ENCODE measurements around the gene LONP1. TPM values are rescaled to one million over a fixed set of nuclear protein-coding genes. Genes with fewer than 3 reads are reported as not detected.

The LONP1 gene
- total RNA-seq, 1 donor from 2014 or later, result 90.3 TPM

DNA sequence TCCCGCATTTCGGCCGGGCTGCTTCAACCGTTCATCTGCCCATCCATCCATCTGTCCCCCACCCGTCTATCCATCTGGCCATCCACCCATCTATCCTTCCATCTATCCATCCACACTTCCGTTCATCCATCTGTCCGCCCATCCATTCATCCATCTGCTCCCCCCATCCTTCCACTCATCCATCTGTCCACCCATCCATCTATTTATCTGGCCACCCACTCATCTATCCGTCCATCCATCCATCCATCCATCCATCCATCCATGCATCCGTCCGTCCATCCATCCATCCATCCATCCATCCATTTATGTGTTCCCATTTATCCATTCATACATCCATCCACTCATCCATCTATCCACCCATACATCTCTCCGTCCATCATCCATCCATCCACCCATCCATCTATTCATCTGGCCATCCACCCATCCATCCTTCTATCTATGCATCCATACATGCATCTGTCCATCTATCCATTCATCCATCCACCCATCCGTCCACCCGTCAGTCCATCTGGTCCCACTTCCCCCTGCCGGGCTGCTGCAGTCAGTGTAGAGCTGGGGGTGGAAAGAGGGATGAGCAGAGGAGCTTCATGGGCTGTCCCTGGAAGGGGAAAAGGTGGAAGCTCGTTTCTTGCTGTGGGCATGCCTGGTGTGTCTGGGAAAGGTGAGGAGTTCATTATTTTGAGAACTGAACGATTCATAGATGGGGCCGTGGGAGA lies 38.4 kb downstream of the LONP1 start:
- Mint-ChIP-seq H3K4me3 (ENCODE audit: unreplicated experiment) (peak overlapping the region; percentile 91), H3K27me3 (ENCODE audit: unreplicated experiment) (no peaks in the 10 kb centered on the region), H3K9me3 (ENCODE audit: unreplicated experiment) (no peaks in the 10 kb centered on the region), H3K27ac (ENCODE audit: unreplicated experiment) (peak overlapping the region; percentile 31), H3K4me1 (ENCODE audit: unreplicated experiment) (peaks cover 21% of the 10 kb centered on the region), H3K36me3 (ENCODE audit: unreplicated experiment) (peaks cover 2% of the 10 kb centered on the region)
- DNase-seq (ENCODE audit: extremely low spot score, unreplicated experiment), result no peak
- TF ChIP-seq, protein P1, sequence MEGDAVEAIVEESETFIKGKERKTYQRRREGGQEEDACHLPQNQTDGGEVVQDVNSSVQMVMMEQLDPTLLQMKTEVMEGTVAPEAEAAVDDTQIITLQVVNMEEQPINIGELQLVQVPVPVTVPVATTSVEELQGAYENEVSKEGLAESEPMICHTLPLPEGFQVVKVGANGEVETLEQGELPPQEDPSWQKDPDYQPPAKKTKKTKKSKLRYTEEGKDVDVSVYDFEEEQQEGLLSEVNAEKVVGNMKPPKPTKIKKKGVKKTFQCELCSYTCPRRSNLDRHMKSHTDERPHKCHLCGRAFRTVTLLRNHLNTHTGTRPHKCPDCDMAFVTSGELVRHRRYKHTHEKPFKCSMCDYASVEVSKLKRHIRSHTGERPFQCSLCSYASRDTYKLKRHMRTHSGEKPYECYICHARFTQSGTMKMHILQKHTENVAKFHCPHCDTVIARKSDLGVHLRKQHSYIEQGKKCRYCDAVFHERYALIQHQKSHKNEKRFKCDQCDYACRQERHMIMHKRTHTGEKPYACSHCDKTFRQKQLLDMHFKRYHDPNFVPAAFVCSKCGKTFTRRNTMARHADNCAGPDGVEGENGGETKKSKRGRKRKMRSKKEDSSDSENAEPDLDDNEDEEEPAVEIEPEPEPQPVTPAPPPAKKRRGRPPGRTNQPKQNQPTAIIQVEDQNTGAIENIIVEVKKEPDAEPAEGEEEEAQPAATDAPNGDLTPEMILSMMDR (IDR thresholded peaks at IDR 0.05), result no peak

DNA sequence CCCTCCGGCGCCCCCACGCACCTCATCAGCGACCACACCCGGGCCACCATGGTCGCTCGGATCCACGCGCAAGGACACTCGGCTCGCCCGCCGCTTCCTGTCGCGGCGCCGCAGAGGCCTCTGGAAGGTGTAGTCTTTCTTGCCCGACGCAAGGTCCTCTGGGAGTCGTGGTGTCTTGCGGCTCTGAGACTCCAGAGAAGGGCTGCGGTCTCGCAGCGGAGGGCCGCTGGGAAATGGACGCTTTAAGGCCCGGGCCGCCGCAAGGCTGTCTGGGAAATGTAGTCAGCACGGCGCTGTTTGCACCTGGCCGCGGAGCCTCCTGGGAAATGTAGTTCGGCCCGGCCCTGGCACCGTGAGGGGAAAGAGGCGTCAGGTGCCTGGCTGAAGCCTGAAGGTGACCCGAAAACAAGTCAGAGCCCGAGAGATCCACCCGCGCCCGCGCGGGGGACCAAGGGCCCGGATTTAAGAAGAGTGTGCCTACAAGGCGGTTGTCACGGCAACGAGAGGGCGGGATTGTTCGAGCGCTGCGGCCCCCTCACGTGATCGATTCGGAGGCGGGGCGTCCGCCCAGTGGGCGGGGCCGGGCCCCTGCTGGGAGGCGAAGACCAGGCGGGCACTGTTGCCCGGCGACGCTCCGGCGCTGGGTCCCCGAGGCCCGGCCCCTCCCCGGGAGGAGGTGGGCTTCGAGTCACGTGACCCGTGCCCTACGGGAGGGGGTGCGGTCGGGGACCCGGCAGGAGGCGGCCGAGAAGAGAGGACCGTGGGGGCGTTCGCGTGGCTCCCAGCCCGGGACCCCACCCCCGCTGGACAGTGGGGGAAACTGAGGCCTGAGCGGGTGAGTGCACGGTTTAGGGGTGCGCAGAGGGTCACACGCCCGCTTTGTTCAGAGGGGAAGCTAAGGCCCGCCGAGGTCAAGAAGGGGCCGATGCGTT lies 39.2 kb downstream of the LONP1 start, which contains the start of the genes HSD11B1L and MICOS13:
Gene HSD11B1L (plus strand): TSS at position 591 of the 932 bp plus-strand sequence. CDS start 3,806 bp downstream, outside the sequence.
Gene MICOS13 (minus strand): TSS at position 80 of the 932 bp plus-strand sequence. CDS start 30 bp downstream, at position 50.
- Mint-ChIP-seq H3K9me3 (ENCODE audit: unreplicated experiment) (no peaks in the 10 kb centered on the region), H3K27ac (ENCODE audit: unreplicated experiment) (peak within 1 kb of the TSS; percentile 100), H3K36me3 (ENCODE audit: unreplicated experiment) (peaks cover 2% of the 10 kb centered on the region), H3K4me1 (ENCODE audit: unreplicated experiment) (peaks cover 19% of the 10 kb centered on the region), H3K27me3 (ENCODE audit: unreplicated experiment) (no peaks in the 10 kb centered on the region), H3K4me3 (ENCODE audit: unreplicated experiment) (peak within 1 kb of the TSS; percentile 91)
- DNase-seq (ENCODE audit: extremely low spot score, unreplicated experiment), result peak; percentile 99
- TF ChIP-seq, protein P1 (IDR thresholded peaks at IDR 0.05), result no peak

DNA sequence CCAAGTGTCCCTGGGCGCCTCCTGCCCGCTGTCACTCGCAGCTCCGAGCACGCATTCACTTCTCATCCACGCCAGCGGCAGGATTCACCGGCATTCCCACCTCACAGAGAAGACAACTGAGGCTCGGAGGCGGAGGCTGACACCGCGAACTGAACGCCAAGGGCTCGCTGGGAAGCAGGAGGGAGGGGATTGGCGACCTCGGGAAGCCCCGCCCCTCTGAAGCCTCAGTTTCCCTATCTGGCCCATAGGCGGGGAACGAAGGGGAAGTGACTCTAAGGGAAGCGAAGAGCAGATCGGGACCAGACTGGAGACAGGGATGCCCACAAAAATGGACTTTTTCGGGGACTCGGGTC lies 39.9 kb downstream of the LONP1 start:
- Mint-ChIP-seq H3K9me3 (ENCODE audit: unreplicated experiment) (no peaks in the 10 kb centered on the region), H3K4me3 (ENCODE audit: unreplicated experiment) (peak overlapping the region; percentile 91), H3K4me1 (ENCODE audit: unreplicated experiment) (peaks cover 19% of the 10 kb centered on the region), H3K36me3 (ENCODE audit: unreplicated experiment) (peaks cover 2% of the 10 kb centered on the region), H3K27me3 (ENCODE audit: unreplicated experiment) (no peaks in the 10 kb centered on the region), H3K27ac (ENCODE audit: unreplicated experiment) (peak overlapping the region; percentile 100)
- no peak for DNase-seq (ENCODE audit: extremely low spot score, unreplicated experiment)
- TF ChIP-seq, protein P1 (IDR thresholded peaks at IDR 0.05), result no peak

GRCh38 chr19:5679289-5680083 lies 40.5 kb downstream of the LONP1 start:
- H3K4me3 Mint-ChIP-seq (ENCODE audit: unreplicated experiment), result peak overlapping the region; percentile 91

More at GRCh38 chr19:5679289-5680083, 40.5 kb downstream of the LONP1 start:
- H3K27ac Mint-ChIP-seq (ENCODE audit: unreplicated experiment), result peak overlapping the region; percentile 100
- H3K9me3 Mint-ChIP-seq (ENCODE audit: unreplicated experiment), result no peaks in the 10 kb centered on the region
- H3K27me3 Mint-ChIP-seq (ENCODE audit: unreplicated experiment), result no peaks in the 10 kb centered on the region
- H3K36me3 Mint-ChIP-seq (ENCODE audit: unreplicated experiment), result peaks cover 2% of the 10 kb centered on the region
- peaks cover 19% of the 10 kb centered on the region for H3K4me1 Mint-ChIP-seq (ENCODE audit: unreplicated experiment)
- DNase-seq (ENCODE audit: extremely low spot score, unreplicated experiment), result no peak
- TF ChIP-seq, protein P1 (IDR thresholded peaks at IDR 0.05), result no peak

Data from osteocyte (in vitro differentiated cells).